Ovary (tissue), 9 donors: Measurements from ENCODE around the gene ARHGAP22. TPM values are rescaled to one million over a fixed set of nuclear protein-coding genes. Genes with fewer than 3 reads are reported as not detected.

Source experiments
- DNase-seq, 5 donors: peaks; one replicate each; pipeline ENCODE4 v3.0.0-alpha.2; 2019 to 2020
- H3K27ac ChIP-seq, 2 donors: fragments of 200-600 bp; one replicate each; pipeline versions ENCODE4 v1.5.1 to v1.8.0; 2019 to 2022
- H3K27me3 ChIP-seq: fragments of 200-600 bp; one replicate; pipeline ENCODE4 v1.8.0; 2022
- H3K36me3 ChIP-seq: fragments of 200-600 bp; sonication (generic); one replicate; pipeline ENCODE4 v1.5.1; 2019
- H3K4me1 ChIP-seq: one replicate; pipeline ENCODE4 v1.8.1; 2013; ENCODE audit warnings: mild to moderate bottlenecking, moderate library complexity; ENCODE audit not compliant: insufficient read depth
- H3K4me3 ChIP-seq: fragments of 200-600 bp; sonication (generic); one replicate; pipeline ENCODE4 v1.5.1; 2017
- H3K9me3 ChIP-seq, 2 donors: fragments of 200-600 bp in 1 of 2; sonication (generic) in 1 of 2; one replicate each; pipeline versions ENCODE4 v1.5.1 to v1.8.1; 2013 to 2019; ENCODE audit warnings: mild to moderate bottlenecking in 1 of 2, moderate library complexity in 1 of 2
- CTCF ChIP-seq, 3 donors: fragments of 450-650 bp in 2 of 3; fragments of 200-600 bp in 1 of 3; IDR thresholded peaks; one replicate each; pipeline versions ENCODE4 v1.5.1 to v1.8.0; 2016 to 2022; ENCODE audit warnings: antibody characterized with exemption in 3 of 3, mild to moderate bottlenecking in 1 of 3
- EP300 ChIP-seq: sonication (generic); formaldehyde crosslinking; IDR thresholded peaks from one replicate; pipeline ENCODE4 v1.6.1; 2017; ENCODE audit warnings: antibody characterized with exemption
- POLR2A ChIP-seq: fragments of 450-650 bp; IDR thresholded peaks from one replicate; pipeline ENCODE4 v1.6.1; 2017; ENCODE audit warnings: antibody characterized with exemption, mild to moderate bottlenecking, moderate library complexity
- WGBS, 3 donors: extraction: QIAGEN DNeasy Blood & Tissue Kit in 1 of 3; methylation state at CpG; one replicate each; pipeline versions ENCODE4 v1.1.5 to v1.1.7; 2013 to 2017; 5-methylcytosine and 5-hydroxymethylcytosine counted together
- intact Hi-C, 4 donors: fragments of 100-400 bp; cut with DNase I; formaldehyde crosslinking; loops; one replicate each; pipeline versions ENCODE4 v1.11.0 to v1.15.1; 2022 to 2023
- polyA plus RNA-seq, 2 donors: library from polyadenylated mRNA; stranded (reverse); fragments of 200-250 nt in 1 of 2; fragments of 350-450 nt in 1 of 2; fragmentation: Illumina TruSeq in 1 of 2; extraction: RNeasy Lipid Tissue Mini Kit (QIAGEN cat#74804) in 1 of 2; gene quantifications; one replicate each; pipeline ENCODE4 v1.2.3, GENCODE V29; 2013 to 2014
- total RNA-seq, 7 donors: library from RNA; depleted of rRNA in 2 of 7; stranded (reverse); fragments of >200 nt in 2 of 7; fragmentation: NEBNext Ultra II Directional in 3 of 7; extraction: Animal tissue kit (Norgen Biotek cat#: 25700) in 3 of 7; gene quantifications; one replicate each; pipeline versions ENCODE4 v1.1.0 to v1.2.4, GENCODE V29; 2016 to 2023
- donor health status: DM: no; HTN: no; CAD: no; lungs with moderate emphysema.
- donor health status: DM: no; HTN: no; CAD: no.
- donor health status: Bipolar disorder and iron deficiency.
- donor health status: DM: yes; HTN: yes; CAD: no.
- donor health status: DM: no; HTN: no; CAD: no.
- donor health status: DM: yes; HTN: yes; CAD: no.

Gene ARHGAP22
- total and polyA plus RNA-seq, 9 donors = 3.9 to 14.3 (median 5.7) TPM

- intact Hi-C loops = no loop called here
- no peaks in the 10 kb centered on the region for H3K27me3 ChIP-seq
- TF ChIP-seq POLR2A (no peak), EP300 (no peak), CTCF (IDR thresholded peaks at IDR 0.05) (no peak)
- H3K36me3 ChIP-seq = no peaks in the 10 kb centered on the region
- no peaks in the 10 kb centered on the region for H3K4me1 ChIP-seq
- H3K9me3 ChIP-seq = no peaks in the 10 kb centered on the region
- no peak overlapping the region for H3K27ac ChIP-seq
- H3K4me3 ChIP-seq = no peak overlapping the region
- DNase-seq = no peak
- WGBS, 3 donors = 67 to 81% (median 78%) methylated on average over 2 of the region's 2 CpGs
Measured at GRCh38 chr10:48614481-48615390, 9.9 kb upstream of the ARHGAP22 start.

GRCh38 chr10:48613016-48613415, 8.1 kb upstream of the ARHGAP22 start:
- no peaks in the 10 kb centered on the region for H3K9me3 ChIP-seq
- WGBS, 3 donors = 88 to 99% (median 94%) methylated on average over 2 of the region's 2 CpGs
- no peak overlapping the region for H3K4me3 ChIP-seq
- no peak for TF ChIP-seq EP300
- TF ChIP-seq CTCF (IDR thresholded peaks at IDR 0.05) = no peak
- no peak for TF ChIP-seq POLR2A
- DNase-seq = no peak
- no peak overlapping the region for H3K27ac ChIP-seq
- H3K36me3 ChIP-seq = no peaks in the 10 kb centered on the region
- intact Hi-C loops = no loop called here
- H3K4me1 ChIP-seq = no peaks in the 10 kb centered on the region
- H3K27me3 ChIP-seq = no peaks in the 10 kb centered on the region

- H3K4me3 ChIP-seq = no peak overlapping the region
- no peak overlapping the region for H3K27ac ChIP-seq
- WGBS, 3 donors = 72 to 83% (median 73%) methylated on average over 3 of the region's 3 CpGs
- H3K4me1 ChIP-seq = no peaks in the 10 kb centered on the region
- no peaks in the 10 kb centered on the region for H3K27me3 ChIP-seq
- intact Hi-C loops = no loop called here
- no peak for DNase-seq
- TF ChIP-seq CTCF (IDR thresholded peaks at IDR 0.05) = no peak
- no peak for TF ChIP-seq POLR2A
- TF ChIP-seq EP300 = no peak
- H3K36me3 ChIP-seq = no peaks in the 10 kb centered on the region
- H3K9me3 ChIP-seq = no peaks in the 10 kb centered on the region
Measured at GRCh38 chr10:48612236-48612943, 7.5 kb upstream of the ARHGAP22 start.

- DNase-seq = no peak
- WGBS, 3 donors = 89 to 94% (median 90%) methylated on average over 4 of the region's 4 CpGs
Measured at GRCh38 chr10:48611133-48611532, 6.3 kb upstream of the ARHGAP22 start.

More at GRCh38 chr10:48611133-48611532, 6.3 kb upstream of the ARHGAP22 start:
- H3K27ac ChIP-seq = no peak overlapping the region
- no peak overlapping the region for H3K4me3 ChIP-seq
- no peaks in the 10 kb centered on the region for H3K9me3 ChIP-seq
- H3K4me1 ChIP-seq = no peaks in the 10 kb centered on the region
- intact Hi-C loops = no loop called here
- H3K27me3 ChIP-seq = no peaks in the 10 kb centered on the region
- TF ChIP-seq POLR2A = no peak
- no peak for TF ChIP-seq EP300
- TF ChIP-seq CTCF (IDR thresholded peaks at IDR 0.05) = no peak
- no peaks in the 10 kb centered on the region for H3K36me3 ChIP-seq
